GM12878 (cell line): ENCODE measurements around the gene SBNO2. TPM values are rescaled to one million over a fixed set of nuclear protein-coding genes. Genes with fewer than 3 reads are reported as not detected.

Experiments used
- DPF2 ChIP-seq: fragments of 450-650 bp; IDR thresholded peaks from 2 replicates; pipeline ENCODE4 v1.6.1; 2017; ENCODE audit warnings: mild to moderate bottlenecking
- ESRRA ChIP-seq: IDR thresholded peaks from 2 replicates; pipeline ENCODE4 v1.6.1; 2012; ENCODE audit warnings: mild to moderate bottlenecking, low read length, improper control_type of control experiment
- ETV6 ChIP-seq, 2 experiments: fragments of 450-650 bp in 1 of 2; IDR thresholded peaks in 1 of 2; conservative IDR thresholded peaks in 1 of 2; 2 replicates each; pipeline ENCODE4 v1.6.1; 2014; ENCODE audit warnings: antibody characterized with exemption in 1 of 2, borderline replicate concordance in 1 of 2, low read depth in 1 of 2, mild to moderate bottlenecking in 1 of 2, moderate library complexity in 1 of 2
- FOS ChIP-seq: IDR thresholded peaks from 3 replicates; pipeline ENCODE4 v1.6.1; 2011; ENCODE audit warnings: borderline replicate concordance; ENCODE audit not compliant: insufficient read length; ENCODE audit errors: extremely low read depth
- IKZF1 ChIP-seq: fragments of 450-650 bp; conservative IDR thresholded peaks from 2 replicates; pipeline ENCODE4 v1.6.1; 2017; ENCODE audit warnings: antibody characterized with exemption, mild to moderate bottlenecking
- MEF2B ChIP-seq: fragments of 450-650 bp; IDR thresholded peaks from 2 replicates; pipeline ENCODE4 v1.6.1; 2018; ENCODE audit warnings: mild to moderate bottlenecking, moderate library complexity; ENCODE audit not compliant: partially characterized antibody, poor library complexity, severe bottlenecking
- NFYA ChIP-seq: IDR thresholded peaks from 2 replicates; pipeline ENCODE4 v1.6.1; 2011; ENCODE audit warnings: low read depth, mild to moderate bottlenecking, low read length, improper control_type of control experiment, borderline replicate concordance
- NR2C1 ChIP-seq: fragments of 450-650 bp; IDR thresholded peaks from 2 replicates; pipeline ENCODE4 v1.6.1; 2017; ENCODE audit warnings: antibody characterized with exemption, mild to moderate bottlenecking, moderate library complexity
- RUNX3 ChIP-seq: IDR thresholded peaks from 2 replicates; pipeline ENCODE4 v1.6.1; 2012; ENCODE audit warnings: low read length, inconsistent platforms
- polyA plus RNA-seq, 11 experiments: library from polyadenylated mRNA; depleted of rRNA in 4 of 11; unstranded in 6 of 11; stranded (reverse) in 5 of 11; fragments of >200 nt; fragmentation: Nextera tagmentation in 4 of 11; fragmentation: Illumina TruSeq in 1 of 11; extraction: Ambion mirVana in 4 of 11; extraction: Trizol in 1 of 11; gene quantifications; 1 replicate in 1 of 11; 2 replicates in 10 of 11; pipeline versions ENCODE4 v1.2.1 to v1.2.3, GENCODE V29; 2011 to 2016; ENCODE audit warnings: inconsistent platforms in 2 of 11, missing spikeins in 2 of 11, low read depth in 1 of 11
- total RNA-seq, 4 experiments: library from RNA; depleted of rRNA in 3 of 4; stranded (reverse); fragments of >200 nt in 3 of 4; fragmentation: Illumina TruSeq in 1 of 4; extraction: Trizol in 1 of 4; gene quantifications; 2 replicates each; pipeline versions ENCODE4 v1.2.1 to v1.2.3, GENCODE V29; 2013 to 2021
- TF ChIP-seq, protein P1 (sequence below): fragments of 450-650 bp; IDR thresholded peaks from 2 replicates; pipeline ENCODE4 v1.6.1; 2017; ENCODE audit warnings: low read depth, mild to moderate bottlenecking, moderate library complexity
- TF ChIP-seq, protein P2 (sequence below): fragments of 450-650 bp; IDR thresholded peaks from 2 replicates; pipeline ENCODE4 v1.6.1; 2017; ENCODE audit warnings: mild to moderate bottlenecking, moderate library complexity
- TF ChIP-seq, protein P3 (sequence below): fragments of 450-650 bp; IDR thresholded peaks from 2 replicates; pipeline ENCODE4 v1.6.1; 2018; ENCODE audit warnings: mild to moderate bottlenecking, low read depth, moderate library complexity; ENCODE audit not compliant: partially characterized antibody

Gene SBNO2
- total and polyA plus RNA-seq, 10 of the 15 experiments (the other 5 are each of a cell fraction or from before 2014, with no cell fraction given): 0.08 to 44.6 (median 5.4) TPM

DNA sequence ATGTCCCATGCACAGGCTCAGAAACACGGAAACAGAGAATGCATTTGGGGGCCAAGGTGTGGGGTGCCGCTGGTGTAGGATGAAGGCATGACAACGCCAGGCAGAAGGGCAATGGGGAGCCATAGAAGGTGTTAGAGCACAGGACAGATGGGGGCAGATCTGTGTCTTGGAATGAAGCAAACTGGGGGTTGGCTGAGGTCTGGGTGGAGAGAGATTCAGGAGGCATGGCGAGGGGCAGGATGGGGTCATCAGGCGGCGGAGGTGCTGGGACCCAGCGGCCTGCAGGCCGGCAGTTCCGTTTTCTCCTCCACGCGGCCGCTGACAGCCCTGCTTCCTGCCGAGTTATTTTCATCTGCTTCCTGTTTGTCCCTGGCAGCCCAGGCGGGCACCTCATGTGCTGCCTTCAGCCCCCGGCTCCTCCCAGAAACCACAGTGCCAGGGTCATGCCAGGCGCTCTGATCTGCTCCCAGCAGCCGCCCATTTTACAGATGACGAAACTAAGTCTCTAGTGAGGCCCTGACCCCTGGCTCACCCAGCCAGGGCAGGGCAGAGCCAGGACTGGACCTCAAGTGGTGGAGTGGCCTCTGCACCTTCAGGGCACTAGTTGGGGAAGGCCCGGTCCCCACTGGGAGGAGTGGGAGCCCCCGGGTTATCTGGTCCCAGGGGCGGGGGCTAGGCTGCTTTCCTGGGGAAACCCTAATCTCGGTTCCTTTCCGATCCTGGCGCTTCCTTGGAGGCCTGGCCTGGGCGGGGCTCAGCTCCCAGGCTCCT is 104.9 kb downstream of the SBNO2 start (continued):
- TF ChIP-seq, protein P1, sequence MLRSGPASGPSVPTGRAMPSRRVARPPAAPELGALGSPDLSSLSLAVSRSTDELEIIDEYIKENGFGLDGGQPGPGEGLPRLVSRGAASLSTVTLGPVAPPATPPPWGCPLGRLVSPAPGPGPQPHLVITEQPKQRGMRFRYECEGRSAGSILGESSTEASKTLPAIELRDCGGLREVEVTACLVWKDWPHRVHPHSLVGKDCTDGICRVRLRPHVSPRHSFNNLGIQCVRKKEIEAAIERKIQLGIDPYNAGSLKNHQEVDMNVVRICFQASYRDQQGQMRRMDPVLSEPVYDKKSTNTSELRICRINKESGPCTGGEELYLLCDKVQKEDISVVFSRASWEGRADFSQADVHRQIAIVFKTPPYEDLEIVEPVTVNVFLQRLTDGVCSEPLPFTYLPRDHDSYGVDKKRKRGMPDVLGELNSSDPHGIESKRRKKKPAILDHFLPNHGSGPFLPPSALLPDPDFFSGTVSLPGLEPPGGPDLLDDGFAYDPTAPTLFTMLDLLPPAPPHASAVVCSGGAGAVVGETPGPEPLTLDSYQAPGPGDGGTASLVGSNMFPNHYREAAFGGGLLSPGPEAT: 0 out of 2 replicates have a peak, but pooled peaks have one; percentile 21
- peak; percentile 54 for TF ChIP-seq DPF2
- peak; percentile 58 for TF ChIP-seq RUNX3
- TF ChIP-seq ESRRA: no peak
- TF ChIP-seq, protein P2, sequence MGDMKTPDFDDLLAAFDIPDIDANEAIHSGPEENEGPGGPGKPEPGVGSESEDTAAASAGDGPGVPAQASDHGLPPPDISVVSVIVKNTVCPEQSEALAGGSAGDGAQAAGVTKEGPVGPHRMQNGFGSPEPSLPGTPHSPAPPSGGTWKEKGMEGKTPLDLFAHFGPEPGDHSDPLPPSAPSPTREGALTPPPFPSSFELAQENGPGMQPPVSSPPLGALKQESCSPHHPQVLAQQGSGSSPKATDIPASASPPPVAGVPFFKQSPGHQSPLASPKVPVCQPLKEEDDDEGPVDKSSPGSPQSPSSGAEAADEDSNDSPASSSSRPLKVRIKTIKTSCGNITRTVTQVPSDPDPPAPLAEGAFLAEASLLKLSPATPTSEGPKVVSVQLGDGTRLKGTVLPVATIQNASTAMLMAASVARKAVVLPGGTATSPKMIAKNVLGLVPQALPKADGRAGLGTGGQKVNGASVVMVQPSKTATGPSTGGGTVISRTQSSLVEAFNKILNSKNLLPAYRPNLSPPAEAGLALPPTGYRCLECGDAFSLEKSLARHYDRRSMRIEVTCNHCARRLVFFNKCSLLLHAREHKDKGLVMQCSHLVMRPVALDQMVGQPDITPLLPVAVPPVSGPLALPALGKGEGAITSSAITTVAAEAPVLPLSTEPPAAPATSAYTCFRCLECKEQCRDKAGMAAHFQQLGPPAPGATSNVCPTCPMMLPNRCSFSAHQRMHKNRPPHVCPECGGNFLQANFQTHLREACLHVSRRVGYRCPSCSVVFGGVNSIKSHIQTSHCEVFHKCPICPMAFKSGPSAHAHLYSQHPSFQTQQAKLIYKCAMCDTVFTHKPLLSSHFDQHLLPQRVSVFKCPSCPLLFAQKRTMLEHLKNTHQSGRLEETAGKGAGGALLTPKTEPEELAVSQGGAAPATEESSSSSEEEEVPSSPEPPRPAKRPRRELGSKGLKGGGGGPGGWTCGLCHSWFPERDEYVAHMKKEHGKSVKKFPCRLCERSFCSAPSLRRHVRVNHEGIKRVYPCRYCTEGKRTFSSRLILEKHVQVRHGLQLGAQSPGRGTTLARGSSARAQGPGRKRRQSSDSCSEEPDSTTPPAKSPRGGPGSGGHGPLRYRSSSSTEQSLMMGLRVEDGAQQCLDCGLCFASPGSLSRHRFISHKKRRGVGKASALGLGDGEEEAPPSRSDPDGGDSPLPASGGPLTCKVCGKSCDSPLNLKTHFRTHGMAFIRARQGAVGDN: peak; percentile 74
- TF ChIP-seq NR2C1: peak; percentile 39; the same call in 1 of the 2 replicates
- peak; percentile 78 for TF ChIP-seq IKZF1
- TF ChIP-seq, protein P3, sequence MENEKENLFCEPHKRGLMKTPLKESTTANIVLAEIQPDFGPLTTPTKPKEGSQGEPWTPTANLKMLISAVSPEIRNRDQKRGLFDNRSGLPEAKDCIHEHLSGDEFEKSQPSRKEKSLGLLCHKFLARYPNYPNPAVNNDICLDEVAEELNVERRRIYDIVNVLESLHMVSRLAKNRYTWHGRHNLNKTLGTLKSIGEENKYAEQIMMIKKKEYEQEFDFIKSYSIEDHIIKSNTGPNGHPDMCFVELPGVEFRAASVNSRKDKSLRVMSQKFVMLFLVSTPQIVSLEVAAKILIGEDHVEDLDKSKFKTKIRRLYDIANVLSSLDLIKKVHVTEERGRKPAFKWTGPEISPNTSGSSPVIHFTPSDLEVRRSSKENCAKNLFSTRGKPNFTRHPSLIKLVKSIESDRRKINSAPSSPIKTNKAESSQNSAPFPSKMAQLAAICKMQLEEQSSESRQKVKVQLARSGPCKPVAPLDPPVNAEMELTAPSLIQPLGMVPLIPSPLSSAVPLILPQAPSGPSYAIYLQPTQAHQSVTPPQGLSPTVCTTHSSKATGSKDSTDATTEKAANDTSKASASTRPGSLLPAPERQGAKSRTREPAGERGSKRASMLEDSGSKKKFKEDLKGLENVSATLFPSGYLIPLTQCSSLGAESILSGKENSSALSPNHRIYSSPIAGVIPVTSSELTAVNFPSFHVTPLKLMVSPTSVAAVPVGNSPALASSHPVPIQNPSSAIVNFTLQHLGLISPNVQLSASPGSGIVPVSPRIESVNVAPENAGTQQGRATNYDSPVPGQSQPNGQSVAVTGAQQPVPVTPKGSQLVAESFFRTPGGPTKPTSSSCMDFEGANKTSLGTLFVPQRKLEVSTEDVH: peak; percentile 29
- TF ChIP-seq ETV6 (conservative IDR thresholded peaks at IDR 0.05 in 1 of 2, IDR thresholded peaks at IDR 0.05 in 1 of 2; ENCODE audit: borderline replicate concordance in 1 of 2, low read depth in 1 of 2): peak in 1 of 2 experiments; percentile 39; a peak in 1 of 4 replicates
- no peak for TF ChIP-seq NFYA
- no peak for TF ChIP-seq FOS
- peak; percentile 31 for TF ChIP-seq MEF2B
- TF ChIP-seq, all 136 proteins: peak for 34
